IgD-negative memory B cell (primary cell): ENCODE data around the gene LTK. TPM values are rescaled to one million over a fixed set of nuclear protein-coding genes. Genes with fewer than 3 reads are reported as not detected.
"Not testable (repeated sequence)": the region's sequence is repeated elsewhere in the genome, so short reads cannot be mapped to it uniquely, and the experiment has no call there.

Experiments used
- H3K27ac Mint-ChIP-seq, 3 donors: one replicate each; pipeline ENCODE4 v1.8.0; 2020 to 2022; ENCODE audit warnings: mild to moderate bottlenecking in 3 of 3, mixed read lengths in 3 of 3, moderate library complexity in 1 of 3
- H3K27me3 Mint-ChIP-seq: one replicate; pipeline ENCODE4 v1.8.0; 2021; ENCODE audit warnings: mixed read lengths
- H3K36me3 Mint-ChIP-seq: one replicate; pipeline ENCODE4 v1.8.0; 2020; ENCODE audit warnings: mild to moderate bottlenecking, mixed read lengths
- H3K4me1 Mint-ChIP-seq, 3 donors: one replicate each; pipeline ENCODE4 v1.8.0; 2020 to 2022; ENCODE audit warnings: mixed read lengths in 3 of 3, mild to moderate bottlenecking in 1 of 3
- H3K4me3 Mint-ChIP-seq, 4 donors: one replicate each; pipeline ENCODE4 v1.8.0; 2020 to 2022; ENCODE audit warnings: mild to moderate bottlenecking in 4 of 4, mixed read lengths in 4 of 4, moderate library complexity in 3 of 4
- H3K9me3 Mint-ChIP-seq, 3 donors: one replicate each; pipeline ENCODE4 v1.8.0; 2020 to 2021; ENCODE audit warnings: mixed read lengths in 3 of 3, mild to moderate bottlenecking in 1 of 3
- polyA plus RNA-seq: library from polyadenylated mRNA; unstranded; fragments of 300-500 nt; fragmentation: Illumina TruSeq; gene quantifications from one replicate; pipeline ENCODE4 v1.2.3, GENCODE V29; 2021

Gene LTK
- polyA plus RNA-seq, 1 donor from 2014 or later = 2.0 TPM

GRCh38 chr15:41484937-41485625 is 28.5 kb downstream of the LTK start:
- H3K27ac Mint-ChIP-seq = no peak overlapping the region
- H3K27me3 Mint-ChIP-seq = peaks cover 4% of the 10 kb centered on the region

GRCh38 chr15:41483519-41483918 is 30.1 kb downstream of the LTK start:
- H3K9me3 Mint-ChIP-seq = no peaks in the 10 kb centered on the region
- peak overlapping the region in 2 of 3 donors; percentile 14 to 73 for H3K27ac Mint-ChIP-seq
- peaks cover 2% of the 10 kb centered on the region for H3K27me3 Mint-ChIP-seq
- peaks cover 9% of the 10 kb centered on the region for H3K36me3 Mint-ChIP-seq
- H3K4me3 Mint-ChIP-seq = peak overlapping the region in 3 of 4 donors; percentile 13 to 49 (median 41)
- peaks cover 11% of the 10 kb centered on the region in 3 donors for H3K4me1 Mint-ChIP-seq

More at GRCh38 chr15:41484937-41485625, 28.5 kb downstream of the LTK start:
- H3K9me3 Mint-ChIP-seq = no peaks in the 10 kb centered on the region
- H3K4me1 Mint-ChIP-seq = peaks cover 11% of the 10 kb centered on the region in 3 donors
- no peak overlapping the region for H3K4me3 Mint-ChIP-seq
- peaks cover 7% of the 10 kb centered on the region for H3K36me3 Mint-ChIP-seq

GRCh38 chr15:41483115-41483514 is 30.5 kb downstream of the LTK start:
- H3K9me3 Mint-ChIP-seq = no peaks in the 10 kb centered on the region
- peak overlapping the region in 2 of 3 donors; percentile 55 to 73 for H3K27ac Mint-ChIP-seq
- peaks cover 2% of the 10 kb centered on the region for H3K27me3 Mint-ChIP-seq
- peak overlapping the region; percentile 13 to 56 (median 46) for H3K4me3 Mint-ChIP-seq
- peaks cover 9% of the 10 kb centered on the region for H3K36me3 Mint-ChIP-seq
- peaks cover 11% of the 10 kb centered on the region in 3 donors for H3K4me1 Mint-ChIP-seq

- Mint-ChIP-seq H3K36me3 (peaks cover 12% of the 10 kb centered on the region), H3K4me1 (peaks cover 11% of the 10 kb centered on the region in 3 donors), H3K27ac (peak overlapping the region in 1 of 3 donors; percentile 73), H3K4me3 (peak overlapping the region in 1 of 4 donors; percentile 56), H3K9me3 (no peaks in the 10 kb centered on the region), H3K27me3 (no peaks in the 10 kb centered on the region)
Measured at GRCh38 chr15:41482110-41482877, 31.3 kb downstream of the LTK start.

GRCh38 chr15:41480396-41481140 is 33.1 kb downstream of the LTK start:
- Mint-ChIP-seq H3K4me1 (peaks cover 11% of the 10 kb centered on the region in 3 donors), H3K9me3 (no peaks in the 10 kb centered on the region), H3K27ac (peak overlapping the region in 1 of 3 donors; percentile 91), H3K4me3 (no peak overlapping the region), H3K27me3 (no peaks in the 10 kb centered on the region), H3K36me3 (peaks cover 16% of the 10 kb centered on the region)

- no peaks in the 10 kb centered on the region for H3K9me3 Mint-ChIP-seq
- H3K36me3 Mint-ChIP-seq = peaks cover 16% of the 10 kb centered on the region
- H3K4me3 Mint-ChIP-seq = no peak overlapping the region
- H3K27me3 Mint-ChIP-seq = no peaks in the 10 kb centered on the region
- peak overlapping the region in 1 of 3 donors; percentile 69 for H3K27ac Mint-ChIP-seq
- H3K4me1 Mint-ChIP-seq = peaks cover 0 to 3% (median 0%) of the 10 kb centered on the region in 3 donors
Measured at GRCh38 chr15:41476416-41477048, 37.1 kb downstream of the LTK start.

GRCh38 chr15:41474941-41475340 is 38.7 kb downstream of the LTK start:
- no peak overlapping the region for H3K27ac Mint-ChIP-seq
- no peaks in the 10 kb centered on the region for H3K9me3 Mint-ChIP-seq
- H3K36me3 Mint-ChIP-seq = peaks cover 9% of the 10 kb centered on the region
- H3K4me1 Mint-ChIP-seq = no peaks in the 10 kb centered on the region
- H3K27me3 Mint-ChIP-seq = no peaks in the 10 kb centered on the region
- H3K4me3 Mint-ChIP-seq = no peak overlapping the region

- Mint-ChIP-seq H3K9me3 (peaks cover 0 to 1% (median 0%) of the 10 kb centered on the region in 3 donors), H3K4me3 (no peak overlapping the region), H3K27ac (no peak overlapping the region), H3K4me1 (no peaks in the 10 kb centered on the region), H3K27me3 (no peaks in the 10 kb centered on the region), H3K36me3 (peaks cover 12% of the 10 kb centered on the region)
Measured at GRCh38 chr15:41474436-41474835, 39.2 kb downstream of the LTK start.

GRCh38 chr15:41473418-41473817 is 40.2 kb downstream of the LTK start:
- Mint-ChIP-seq H3K27ac (no peak overlapping the region), H3K36me3 (peaks cover 10% of the 10 kb centered on the region), H3K4me1 (no peaks in the 10 kb centered on the region), H3K4me3 (no peak overlapping the region), H3K27me3 (no peaks in the 10 kb centered on the region), H3K9me3 (peaks cover 0 to 1% (median 0%) of the 10 kb centered on the region in 3 donors)

GRCh38 chr15:41469644-41470043 is 44.0 kb downstream of the LTK start:
- H3K27ac Mint-ChIP-seq, H3K4me1 Mint-ChIP-seq, H3K27me3 Mint-ChIP-seq, H3K4me3 Mint-ChIP-seq, H3K9me3 Mint-ChIP-seq: not testable (repeated sequence)
- H3K36me3 Mint-ChIP-seq = peaks cover 11% of the 10 kb centered on the region

GRCh38 chr15:41466711-41467110 is 46.9 kb downstream of the LTK start:
- H3K4me1 Mint-ChIP-seq = peaks cover 2 to 10% (median 5%) of the 10 kb centered on the region in 3 donors
- H3K27me3 Mint-ChIP-seq = no peaks in the 10 kb centered on the region
- H3K36me3 Mint-ChIP-seq = peaks cover 15% of the 10 kb centered on the region
- H3K4me3 Mint-ChIP-seq = no peak overlapping the region
- peaks cover 0 to 1% (median 0%) of the 10 kb centered on the region in 3 donors for H3K9me3 Mint-ChIP-seq
- no peak overlapping the region for H3K27ac Mint-ChIP-seq

GRCh38 chr15:41465822-41466421 is 47.7 kb downstream of the LTK start:
- Mint-ChIP-seq H3K27ac (peak overlapping the region in 1 of 3 donors; percentile 92), H3K4me1 (peaks cover 2 to 10% (median 5%) of the 10 kb centered on the region in 3 donors), H3K36me3 (peaks cover 15% of the 10 kb centered on the region), H3K9me3 (peaks cover 0 to 1% (median 0%) of the 10 kb centered on the region in 3 donors), H3K27me3 (no peaks in the 10 kb centered on the region), H3K4me3 (no peak overlapping the region)

- Mint-ChIP-seq H3K27ac (no peak overlapping the region), H3K36me3 (peaks cover 15% of the 10 kb centered on the region), H3K27me3 (no peaks in the 10 kb centered on the region), H3K4me3 (no peak overlapping the region), H3K4me1 (peaks cover 2 to 10% (median 5%) of the 10 kb centered on the region in 3 donors), H3K9me3 (peaks cover 0 to 1% (median 0%) of the 10 kb centered on the region in 3 donors)
Measured at GRCh38 chr15:41464889-41465580, 48.6 kb downstream of the LTK start.
